GM12872 (cell line): Measurements from ENCODE around the gene PRMT7.

Experiments used
- TF ChIP-seq, protein P1 (sequence below): IDR thresholded peaks from 3 replicates; pipeline ENCODE4 v1.5.1; 2011; ENCODE audit warnings: low read depth, mild to moderate bottlenecking, low read length, moderate library complexity; ENCODE audit not compliant: insufficient read depth

Gene PRMT7

GRCh38 chr16:68372806-68373205 lies 62.0 kb downstream of the PRMT7 start:
- TF ChIP-seq, protein P1, sequence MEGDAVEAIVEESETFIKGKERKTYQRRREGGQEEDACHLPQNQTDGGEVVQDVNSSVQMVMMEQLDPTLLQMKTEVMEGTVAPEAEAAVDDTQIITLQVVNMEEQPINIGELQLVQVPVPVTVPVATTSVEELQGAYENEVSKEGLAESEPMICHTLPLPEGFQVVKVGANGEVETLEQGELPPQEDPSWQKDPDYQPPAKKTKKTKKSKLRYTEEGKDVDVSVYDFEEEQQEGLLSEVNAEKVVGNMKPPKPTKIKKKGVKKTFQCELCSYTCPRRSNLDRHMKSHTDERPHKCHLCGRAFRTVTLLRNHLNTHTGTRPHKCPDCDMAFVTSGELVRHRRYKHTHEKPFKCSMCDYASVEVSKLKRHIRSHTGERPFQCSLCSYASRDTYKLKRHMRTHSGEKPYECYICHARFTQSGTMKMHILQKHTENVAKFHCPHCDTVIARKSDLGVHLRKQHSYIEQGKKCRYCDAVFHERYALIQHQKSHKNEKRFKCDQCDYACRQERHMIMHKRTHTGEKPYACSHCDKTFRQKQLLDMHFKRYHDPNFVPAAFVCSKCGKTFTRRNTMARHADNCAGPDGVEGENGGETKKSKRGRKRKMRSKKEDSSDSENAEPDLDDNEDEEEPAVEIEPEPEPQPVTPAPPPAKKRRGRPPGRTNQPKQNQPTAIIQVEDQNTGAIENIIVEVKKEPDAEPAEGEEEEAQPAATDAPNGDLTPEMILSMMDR = no peak

- TF ChIP-seq, protein P1 = no peak
Observed at GRCh38 chr16:68373528-68374245, 62.9 kb downstream of the PRMT7 start.

DNA sequence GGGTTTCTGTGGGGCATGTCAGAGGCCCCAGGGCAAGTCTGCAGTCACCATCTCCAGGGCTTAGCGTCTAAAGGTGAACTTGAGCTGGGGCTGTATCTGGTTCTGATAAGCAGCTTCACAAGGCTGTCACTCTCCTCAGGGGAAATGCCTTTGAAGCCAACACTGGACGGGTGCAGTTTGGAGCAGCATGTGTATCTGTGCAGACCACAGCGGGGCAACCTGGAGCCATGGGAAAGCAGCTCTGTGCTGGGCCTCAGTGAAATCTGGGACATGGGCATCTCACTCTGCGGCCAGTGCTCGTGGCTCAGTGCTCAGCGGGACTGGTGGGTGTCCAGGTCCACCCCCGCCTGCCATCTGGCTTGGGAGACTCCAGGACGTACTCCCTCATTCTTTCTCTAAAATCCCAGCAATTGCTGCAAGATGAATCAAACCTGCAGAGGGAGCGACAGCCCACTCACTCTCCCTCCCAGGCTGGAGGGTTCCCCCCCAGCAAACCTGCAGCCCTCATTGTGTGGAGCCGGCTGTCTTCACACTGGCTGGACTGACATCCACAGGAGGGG lies 63.5 kb downstream of the PRMT7 start:
- TF ChIP-seq, protein P1 = no peak

GRCh38 chr16:68374961-68375660 lies 64.3 kb downstream of the PRMT7 start:
- TF ChIP-seq, protein P1 = no peak

DNA sequence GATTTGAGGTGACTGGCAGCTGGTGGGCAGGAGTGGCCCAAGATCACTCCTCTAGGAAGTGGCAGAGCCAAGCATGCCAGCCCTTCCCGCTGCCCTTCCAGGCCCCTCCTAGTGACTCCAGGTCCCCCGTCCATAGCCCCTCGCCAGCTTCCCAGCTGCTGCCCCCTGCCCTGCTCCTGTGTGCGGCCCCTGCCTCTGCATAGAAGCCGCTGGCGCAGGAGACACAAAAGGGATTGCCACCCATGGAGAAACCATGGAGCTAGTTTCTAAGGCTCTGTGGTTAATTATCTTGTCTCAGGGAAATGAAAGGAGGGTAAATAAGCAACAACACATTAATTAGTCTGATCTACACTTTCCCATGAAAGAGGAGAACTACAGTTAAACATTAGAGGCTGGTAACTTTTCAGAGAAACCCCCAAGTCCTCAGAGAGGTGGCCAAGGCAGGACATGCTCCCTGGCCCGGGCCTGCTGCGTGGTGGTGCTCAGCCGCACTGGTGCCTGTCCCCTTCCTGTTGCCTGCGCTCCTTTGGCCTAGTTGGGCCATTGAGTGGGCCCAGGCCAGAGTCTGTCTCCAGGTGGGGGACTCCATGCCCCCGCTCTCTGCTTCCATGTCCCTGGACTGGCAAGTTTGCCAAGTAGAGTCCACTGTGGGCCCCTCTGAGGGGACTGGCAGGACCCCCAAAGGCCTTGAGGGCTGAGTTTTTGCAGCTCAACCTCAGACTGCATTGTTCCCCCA lies 65.2 kb downstream of the PRMT7 start:
- TF ChIP-seq, protein P1 = no peak

GRCh38 chr16:68376590-68376989 lies 65.8 kb downstream of the PRMT7 start:
- TF ChIP-seq, protein P1 = no peak

GRCh38 chr16:68377221-68377620 lies 66.4 kb downstream of the PRMT7 start:
- TF ChIP-seq, protein P1 = no peak
